Hepatocyte (in vitro differentiated cells): Measurements from ENCODE around the gene DGKG. TPM values are rescaled to one million over a fixed set of nuclear protein-coding genes. Genes with fewer than 3 reads are reported as not detected.

ENCODE experiments used
- DNase-seq: peaks from one replicate; pipeline ENCODE4 v3.0.0-alpha.2; 2016; ENCODE audit warnings: low spot score
- H2AFZ ChIP-seq: fragments of 200-600 bp; sonication (generic); 2 replicates; pipeline ENCODE4 v1.6.0; 2016; ENCODE audit warnings: antibody characterized with exemption, mild to moderate bottlenecking
- H3K27ac ChIP-seq: fragments of 200-600 bp; sonication (generic); 2 replicates; pipeline ENCODE4 v1.5.1; 2016; ENCODE audit warnings: mild to moderate bottlenecking
- H3K27me3 ChIP-seq: fragments of 200-600 bp; sonication (generic); 2 replicates; pipeline ENCODE4 v1.6.1; 2016
- H3K36me3 ChIP-seq: fragments of 200-600 bp; sonication (generic); replicated peaks from 2 replicates; pipeline ENCODE4 v1.5.1; 2016; ENCODE audit warnings: low read depth; ENCODE audit not compliant: insufficient read depth
- H3K4me1 ChIP-seq: fragments of 200-600 bp; sonication (generic); 2 replicates; pipeline ENCODE4 v1.5.1; 2016; ENCODE audit warnings: mild to moderate bottlenecking, moderate library complexity; ENCODE audit not compliant: insufficient read depth
- H3K4me2 ChIP-seq: fragments of 200-600 bp; sonication (generic); 2 replicates; pipeline ENCODE4 v1.6.0; 2016
- H3K4me3 ChIP-seq: fragments of 200-600 bp; sonication (generic); 2 replicates; pipeline ENCODE4 v1.5.1; 2016; ENCODE audit warnings: mild to moderate bottlenecking
- H3K79me2 ChIP-seq: fragments of 200-600 bp; sonication (generic); 2 replicates; pipeline ENCODE4 v1.6.0; 2017; ENCODE audit warnings: mild to moderate bottlenecking
- H3K9me2 ChIP-seq: fragments of 200-600 bp; sonication (generic); replicated peaks from 2 replicates; pipeline ENCODE4 v1.6.0; 2017; ENCODE audit warnings: mild to moderate bottlenecking; ENCODE audit not compliant: insufficient read depth
- H3K9me3 ChIP-seq: fragments of 200-600 bp; sonication (generic); 2 replicates; pipeline ENCODE4 v1.5.1; 2016; ENCODE audit warnings: low read depth, mild to moderate bottlenecking
- H4K20me1 ChIP-seq: fragments of 200-600 bp; sonication (generic); 2 replicates; pipeline ENCODE4 v1.6.0; 2016; ENCODE audit warnings: mild to moderate bottlenecking; ENCODE audit not compliant: insufficient read depth, poor library complexity, severe bottlenecking
- EZH2 ChIP-seq: fragments of 200-600 bp; sonication (generic); IDR thresholded peaks from 2 replicates; pipeline ENCODE4 v1.6.1; 2016; ENCODE audit warnings: antibody characterized with exemption, mild to moderate bottlenecking, borderline replicate concordance
- EZH2phosphoT487 ChIP-seq: fragments of 200-600 bp; sonication (generic); IDR thresholded peaks from one replicate; pipeline ENCODE4 v1.6.1; 2018; ENCODE audit warnings: antibody characterized with exemption, mild to moderate bottlenecking, low read depth, moderate library complexity; ENCODE audit not compliant: unreplicated experiment, severe bottlenecking
- WGBS: methylation state at CpG from one replicate; pipeline ENCODE4 v1.1.6; 2016; ENCODE audit warnings: low lambda C conversion rate; ENCODE audit errors: missing lambda C conversion rate; 5-methylcytosine and 5-hydroxymethylcytosine counted together
- polyA plus RNA-seq: library from polyadenylated mRNA; unstranded; fragments of >200 nt; fragmentation: Nextera tagmentation; extraction: Ambion mirVana; gene quantifications from 2 replicates; pipeline ENCODE4 v1.2.1, GENCODE V29; 2016
- total RNA-seq: library from RNA; depleted of rRNA; stranded (reverse); fragments of >200 nt; gene quantifications from 2 replicates; pipeline ENCODE4 v1.2.3, GENCODE V29; 2014
- TF ChIP-seq, protein P1 (sequence below): fragments of 200-600 bp; sonication (generic); IDR thresholded peaks from 2 replicates; pipeline ENCODE4 v1.5.1; 2016; ENCODE audit warnings: antibody characterized with exemption, mild to moderate bottlenecking; ENCODE audit not compliant: poor library complexity

The DGKG gene
- total and polyA plus RNA-seq, 2 experiments from 2014 or later = not detected

DNA sequence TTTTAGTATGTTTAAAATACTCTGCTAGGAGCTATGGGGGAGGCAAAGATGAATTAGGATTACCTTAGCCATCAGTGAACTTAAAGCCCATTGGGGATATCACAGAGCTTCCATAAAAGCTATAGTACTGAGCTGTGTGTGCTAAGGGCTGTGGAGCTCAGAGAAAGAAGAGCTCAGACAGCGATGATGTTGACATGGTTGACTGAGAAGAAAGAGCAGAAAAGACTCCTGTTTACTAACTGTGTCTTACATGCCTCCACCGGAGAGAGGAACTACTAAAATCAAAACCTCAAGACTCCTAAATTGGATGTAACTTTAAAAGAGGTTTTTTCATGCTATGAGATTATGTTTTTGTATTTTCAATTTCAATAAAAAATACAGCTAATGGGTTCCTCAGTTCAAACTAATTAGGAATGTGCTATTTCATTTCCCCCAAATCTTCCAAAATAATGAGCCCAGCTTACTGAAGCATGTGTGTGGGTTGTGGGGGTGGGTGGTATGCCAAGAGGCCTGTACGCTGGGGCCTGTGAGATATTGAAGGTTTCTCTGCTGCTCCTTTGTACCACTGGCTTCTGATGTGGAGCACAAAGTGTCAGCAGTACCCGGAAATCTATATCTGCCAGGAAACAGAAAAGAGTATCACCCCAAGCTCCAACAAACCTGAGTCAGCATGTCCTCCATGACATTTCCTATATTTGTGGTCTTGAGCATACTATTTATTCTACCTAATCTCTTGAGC lies 22.7 kb downstream of the DGKG start:
- Histone ChIP-seq H2AFZ (no peak overlapping the region), H4K20me1 (no peaks in the 10 kb centered on the region), H3K36me3 (no peaks in the 10 kb centered on the region), H3K9me3 (no peaks in the 10 kb centered on the region), H3K4me1 (no peaks in the 10 kb centered on the region), H3K27me3 (no peaks in the 10 kb centered on the region), H3K79me2 (no peaks in the 10 kb centered on the region), H3K9me2 (no peaks in the 10 kb centered on the region), H3K27ac (no peak overlapping the region), H3K4me3 (no peak overlapping the region), H3K4me2 (no peak overlapping the region)
- TF ChIP-seq, protein P1, sequence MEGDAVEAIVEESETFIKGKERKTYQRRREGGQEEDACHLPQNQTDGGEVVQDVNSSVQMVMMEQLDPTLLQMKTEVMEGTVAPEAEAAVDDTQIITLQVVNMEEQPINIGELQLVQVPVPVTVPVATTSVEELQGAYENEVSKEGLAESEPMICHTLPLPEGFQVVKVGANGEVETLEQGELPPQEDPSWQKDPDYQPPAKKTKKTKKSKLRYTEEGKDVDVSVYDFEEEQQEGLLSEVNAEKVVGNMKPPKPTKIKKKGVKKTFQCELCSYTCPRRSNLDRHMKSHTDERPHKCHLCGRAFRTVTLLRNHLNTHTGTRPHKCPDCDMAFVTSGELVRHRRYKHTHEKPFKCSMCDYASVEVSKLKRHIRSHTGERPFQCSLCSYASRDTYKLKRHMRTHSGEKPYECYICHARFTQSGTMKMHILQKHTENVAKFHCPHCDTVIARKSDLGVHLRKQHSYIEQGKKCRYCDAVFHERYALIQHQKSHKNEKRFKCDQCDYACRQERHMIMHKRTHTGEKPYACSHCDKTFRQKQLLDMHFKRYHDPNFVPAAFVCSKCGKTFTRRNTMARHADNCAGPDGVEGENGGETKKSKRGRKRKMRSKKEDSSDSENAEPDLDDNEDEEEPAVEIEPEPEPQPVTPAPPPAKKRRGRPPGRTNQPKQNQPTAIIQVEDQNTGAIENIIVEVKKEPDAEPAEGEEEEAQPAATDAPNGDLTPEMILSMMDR = no peak
- TF ChIP-seq EZH2 (no peak), EZH2phosphoT487 (no peak)
- 85% methylated on average over 4 of the region's 4 CpGs for WGBS
- DNase-seq = no peak

DNA sequence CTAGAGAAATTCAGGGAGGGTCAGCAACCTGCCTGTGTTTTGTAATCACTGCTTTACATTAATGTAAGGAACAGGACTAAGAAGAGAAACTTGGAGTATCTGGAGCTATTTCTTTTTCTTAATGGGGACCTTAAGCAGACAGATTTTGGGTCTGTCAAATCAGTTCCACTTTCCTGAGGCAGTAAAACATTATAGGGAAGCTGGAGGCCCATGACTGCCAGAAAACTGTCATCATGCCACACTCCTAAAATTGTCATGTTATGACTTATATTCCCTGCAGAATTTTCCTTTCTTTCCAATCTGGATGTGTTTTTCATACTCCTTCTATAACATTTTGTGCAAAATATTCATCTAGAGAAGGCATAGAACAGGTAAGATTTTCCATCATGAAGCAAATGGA lies 28.8 kb downstream of the DGKG start:
- H3K79me2 ChIP-seq = no peaks in the 10 kb centered on the region
- H3K4me2 ChIP-seq = no peak overlapping the region
- H3K27me3 ChIP-seq = peaks cover 11% of the 10 kb centered on the region
- DNase-seq = no peak
- H3K27ac ChIP-seq = no peak overlapping the region
- no peak for TF ChIP-seq EZH2phosphoT487
- TF ChIP-seq, protein P1 = no peak
- TF ChIP-seq EZH2 = no peak
- H3K36me3 ChIP-seq = no peaks in the 10 kb centered on the region
- H3K4me1 ChIP-seq = no peaks in the 10 kb centered on the region
- H3K9me2 ChIP-seq = no peaks in the 10 kb centered on the region
- H3K9me3 ChIP-seq = no peaks in the 10 kb centered on the region
- no peaks in the 10 kb centered on the region for H4K20me1 ChIP-seq
- no peak overlapping the region for H3K4me3 ChIP-seq
- no peak overlapping the region for H2AFZ ChIP-seq

DNA sequence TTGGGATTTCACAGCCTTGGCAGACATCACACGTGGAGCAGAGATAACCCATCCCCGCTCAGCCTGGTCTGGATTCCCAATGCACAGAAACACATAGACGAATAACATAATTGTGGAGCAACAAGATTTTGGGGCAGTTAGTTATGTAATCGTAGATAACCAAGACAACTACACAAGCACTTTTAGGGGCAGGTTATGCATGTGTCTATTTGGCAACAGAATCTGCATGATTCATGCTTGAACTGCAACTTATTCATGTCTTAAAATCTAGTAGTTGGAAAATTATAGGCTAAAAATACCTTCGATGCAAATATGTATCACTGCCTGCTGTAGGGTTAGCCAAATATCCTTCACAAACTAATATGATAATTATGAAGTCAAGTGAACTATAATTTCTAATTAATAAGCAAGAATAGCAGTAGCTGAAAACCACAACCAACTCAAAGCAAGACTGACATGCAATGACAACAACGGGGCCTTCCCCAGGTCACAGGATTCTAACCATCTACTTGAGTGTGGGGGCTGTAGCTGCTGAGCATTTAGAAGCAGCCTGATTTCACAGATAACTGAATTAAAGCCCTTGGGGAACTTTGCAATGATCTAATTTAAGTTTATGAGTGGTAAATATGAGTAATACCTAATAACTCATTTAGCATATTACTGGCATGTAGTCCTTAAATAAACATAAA lies 31.1 kb downstream of the DGKG start:
- WGBS = 87% methylated on average over 6 of the region's 6 CpGs
- Histone ChIP-seq H3K79me2 (no peaks in the 10 kb centered on the region), H3K27me3 (peaks cover 16% of the 10 kb centered on the region), H3K27ac (no peak overlapping the region), H3K4me2 (no peak overlapping the region), H3K9me3 (no peaks in the 10 kb centered on the region), H3K9me2 (no peaks in the 10 kb centered on the region), H2AFZ (no peak overlapping the region), H3K4me3 (no peak overlapping the region), H3K4me1 (no peaks in the 10 kb centered on the region), H4K20me1 (no peaks in the 10 kb centered on the region), H3K36me3 (no peaks in the 10 kb centered on the region)
- no peak for TF ChIP-seq EZH2
- TF ChIP-seq, protein P1 = no peak
- no peak for TF ChIP-seq EZH2phosphoT487
- DNase-seq = no peak
